GM23338 (cell line): ENCODE data around the gene PSMA2. TPM values are rescaled to one million over a fixed set of nuclear protein-coding genes. Genes with fewer than 3 reads are reported as not detected.

Source experiments
- ATAC-seq: fragments of 200-7000 bp; cut with Tn5 transposase; 3 replicates; pipeline ENCODE4 v1.9.1; 2020
- DNase-seq: peaks from one replicate; pipeline ENCODE4 v3.0.0-alpha.2; 2015; ENCODE audit warnings: low spot score
- H2AFZ ChIP-seq: fragments of 200-600 bp; sonication (generic); 2 replicates; pipeline ENCODE4 v1.8.0; 2016; ENCODE audit warnings: antibody characterized with exemption, mild to moderate bottlenecking, moderate library complexity
- H3F3A ChIP-seq: fragments of 200-600 bp; sonication (generic); replicated peaks from 2 replicates; pipeline ENCODE4 v1.8.0; 2017; ENCODE audit warnings: antibody characterized with exemption, mixed run types, low read depth
- H3K27ac ChIP-seq: fragments of 200-600 bp; sonication (generic); 2 replicates; pipeline ENCODE4 v1.6.1; 2016; ENCODE audit warnings: low read depth
- H3K27me3 ChIP-seq: fragments of 200-600 bp; sonication (generic); 2 replicates; pipeline ENCODE4 v1.8.0; 2016; ENCODE audit warnings: mild to moderate bottlenecking, mixed run types, moderate library complexity; ENCODE audit not compliant: insufficient read depth
- H3K36me3 ChIP-seq: fragments of 200-600 bp; sonication (generic); 2 replicates; pipeline ENCODE4 v1.8.0; 2016; ENCODE audit warnings: mild to moderate bottlenecking; ENCODE audit not compliant: insufficient read depth
- H3K4me1 ChIP-seq: fragments of 200-600 bp; sonication (generic); 2 replicates; pipeline ENCODE4 v1.8.0; 2016; ENCODE audit warnings: mild to moderate bottlenecking, moderate library complexity; ENCODE audit not compliant: insufficient read depth
- H3K4me2 ChIP-seq: fragments of 200-600 bp; sonication (generic); 2 replicates; pipeline ENCODE4 v1.7.1; 2017; ENCODE audit warnings: mixed run types
- H3K4me3 ChIP-seq: fragments of 200-600 bp; sonication (generic); 2 replicates; pipeline ENCODE4 v1.6.1; 2016; ENCODE audit warnings: mixed run types
- H3K79me2 ChIP-seq: fragments of 200-600 bp; sonication (generic); replicated peaks from 2 replicates; pipeline ENCODE4 v1.8.0; 2017; ENCODE audit warnings: mild to moderate bottlenecking; ENCODE audit not compliant: insufficient read depth
- H3K9me2 ChIP-seq: fragments of 200-600 bp; sonication (generic); 2 replicates; pipeline ENCODE4 v1.8.0; 2017; ENCODE audit not compliant: insufficient read depth
- H4K20me1 ChIP-seq: fragments of 200-600 bp; sonication (generic); replicated peaks from 2 replicates; pipeline ENCODE4 v1.8.0; 2017; ENCODE audit warnings: mild to moderate bottlenecking; ENCODE audit not compliant: insufficient read depth
- H3K27ac Mint-ChIP-seq: 2 replicates; pipeline ENCODE4 v1.8.0; 2020; ENCODE audit warnings: inconsistent platforms, mild to moderate bottlenecking, moderate library complexity, mixed read lengths
- H3K27me3 Mint-ChIP-seq: 3 replicates; pipeline ENCODE4 v1.8.0; 2022; ENCODE audit warnings: low read depth, mild to moderate bottlenecking, moderate library complexity, mixed read lengths, inconsistent platforms; ENCODE audit not compliant: insufficient read depth, poor library complexity
- H3K36me3 Mint-ChIP-seq: 3 replicates; pipeline ENCODE4 v1.8.0; 2021; ENCODE audit warnings: low read depth, mild to moderate bottlenecking, inconsistent platforms, moderate library complexity, mixed read lengths
- H3K4me1 Mint-ChIP-seq: 3 replicates; pipeline ENCODE4 v1.8.0; 2020; ENCODE audit warnings: mild to moderate bottlenecking, inconsistent platforms, mixed read lengths
- H3K4me3 Mint-ChIP-seq: 3 replicates; pipeline ENCODE4 v1.8.0; 2021; ENCODE audit warnings: moderate library complexity, mild to moderate bottlenecking, inconsistent platforms, mixed read lengths
- H3K9me3 Mint-ChIP-seq: 3 replicates; pipeline ENCODE4 v1.8.0; 2020; ENCODE audit warnings: moderate library complexity, mild to moderate bottlenecking, inconsistent platforms, mixed read lengths
- CTCF ChIP-seq, 2 experiments: fragments of 200-600 bp in 1 of 2; sonication (generic) in 1 of 2; conservative IDR thresholded peaks; 2 replicates each; pipeline versions ENCODE4 v1.5.1 to v1.6.1; 2016 to 2017; ENCODE audit warnings: antibody characterized with exemption in 2 of 2, low read depth in 2 of 2, mild to moderate bottlenecking in 2 of 2, moderate library complexity in 1 of 2
- EZH2 ChIP-seq: fragments of 200-600 bp; sonication (generic); IDR thresholded peaks from one replicate; pipeline ENCODE4 v1.8.0; 2017; ENCODE audit warnings: antibody characterized with exemption, mild to moderate bottlenecking, low read depth; ENCODE audit not compliant: unreplicated experiment
- JUNB ChIP-seq: IDR thresholded peaks from one replicate; pipeline ENCODE4 v1.6.1; 2016; ENCODE audit warnings: antibody characterized with exemption; ENCODE audit not compliant: unreplicated experiment
- REST ChIP-seq: IDR thresholded peaks from one replicate; pipeline ENCODE4 v1.6.1; 2018; ENCODE audit warnings: antibody characterized with exemption; ENCODE audit not compliant: unreplicated experiment
- ZNF114 ChIP-seq: fragments of 250-450 bp; sonication (Bioruptor Pico); IDR thresholded peaks from 2 replicates; pipeline ENCODE4 v1.5.0; 2020; ENCODE audit warnings: mild to moderate bottlenecking, moderate library complexity
- polyA plus RNA-seq: library from polyadenylated mRNA; unstranded; fragments of >200 nt; fragmentation: Nextera tagmentation; extraction: Ambion mirVana; gene quantifications from 2 replicates; pipeline ENCODE4 v1.2.1, GENCODE V29; 2016
- total RNA-seq: library from RNA; depleted of rRNA; stranded (reverse); fragments of >200 nt; shearing (Covaris generic); gene quantifications from 2 replicates; pipeline ENCODE4 v1.2.3, GENCODE V29; 2014

Gene PSMA2
- total and polyA plus RNA-seq, 2 experiments from 2014 or later: 178 to 678 TPM

- DNase-seq (no peak), ATAC-seq (no peak)
- TF ChIP-seq CTCF (conservative IDR thresholded peaks at IDR 0.05; ENCODE audit: low read depth in 2 of 2): no peak
- TF ChIP-seq EZH2: no peak
- no peak for TF ChIP-seq ZNF114
- TF ChIP-seq REST: no peak
- Histone ChIP-seq H3K36me3 (no peaks in the 10 kb centered on the region), H3K9me2 (0 out of 2 replicates have a peak, but pooled peaks cover 4% of the 10 kb centered on the region), H3K79me2 (peaks cover 13% of the 10 kb centered on the region), H3F3A (0 out of 2 replicates have a peak, but pooled peaks cover 3% of the 10 kb centered on the region), H4K20me1 (no peaks in the 10 kb centered on the region), H2AFZ (no peak overlapping the region), H3K4me2 (no peak overlapping the region), H3K27ac (no peak overlapping the region), H3K4me3 (no peak overlapping the region), H3K27me3 (no peaks in the 10 kb centered on the region), H3K4me1 (peaks cover 6% of the 10 kb centered on the region)
- Mint-ChIP-seq H3K4me1 (peaks cover 18% of the 10 kb centered on the region), H3K27ac (no peak overlapping the region), H3K4me3 (no peak overlapping the region), H3K36me3 (peaks cover 12% of the 10 kb centered on the region), H3K27me3 (no peaks in the 10 kb centered on the region), H3K9me3 (no peaks in the 10 kb centered on the region)
Observed at GRCh38 chr7:42907316-42907715, 24.7 kb downstream of the PSMA2 start.

GRCh38 chr7:42906181-42906580 is 25.8 kb downstream of the PSMA2 start:
- Mint-ChIP-seq H3K36me3 (peaks cover 12% of the 10 kb centered on the region), H3K27ac (no peak overlapping the region), H3K9me3 (no peaks in the 10 kb centered on the region), H3K27me3 (no peaks in the 10 kb centered on the region), H3K4me1 (peaks cover 14% of the 10 kb centered on the region), H3K4me3 (no peak overlapping the region)
- Histone ChIP-seq H3K27ac (no peak overlapping the region), H3K4me1 (peaks cover 5% of the 10 kb centered on the region; the same call in 1 of the 2 replicates), H3K9me2 (0 out of 2 replicates have a peak, but pooled peaks cover 4% of the 10 kb centered on the region), H4K20me1 (no peaks in the 10 kb centered on the region), H2AFZ (no peak overlapping the region), H3K27me3 (no peaks in the 10 kb centered on the region), H3K36me3 (no peaks in the 10 kb centered on the region), H3K79me2 (peaks cover 13% of the 10 kb centered on the region), H3K4me3 (no peak overlapping the region), H3F3A (no peaks in the 10 kb centered on the region), H3K4me2 (no peak overlapping the region)
- DNase-seq (no peak), ATAC-seq (no peak)
- TF ChIP-seq JUNB: no peak
